ENCODE results near the gene NEK10. TPM values are rescaled to one million over a fixed set of nuclear protein-coding genes. Genes with fewer than 3 reads are reported as not detected.

NEK10 gene
- total RNA-seq, 1 experiment from 2014 or later: 1.2 TPM

DNA sequence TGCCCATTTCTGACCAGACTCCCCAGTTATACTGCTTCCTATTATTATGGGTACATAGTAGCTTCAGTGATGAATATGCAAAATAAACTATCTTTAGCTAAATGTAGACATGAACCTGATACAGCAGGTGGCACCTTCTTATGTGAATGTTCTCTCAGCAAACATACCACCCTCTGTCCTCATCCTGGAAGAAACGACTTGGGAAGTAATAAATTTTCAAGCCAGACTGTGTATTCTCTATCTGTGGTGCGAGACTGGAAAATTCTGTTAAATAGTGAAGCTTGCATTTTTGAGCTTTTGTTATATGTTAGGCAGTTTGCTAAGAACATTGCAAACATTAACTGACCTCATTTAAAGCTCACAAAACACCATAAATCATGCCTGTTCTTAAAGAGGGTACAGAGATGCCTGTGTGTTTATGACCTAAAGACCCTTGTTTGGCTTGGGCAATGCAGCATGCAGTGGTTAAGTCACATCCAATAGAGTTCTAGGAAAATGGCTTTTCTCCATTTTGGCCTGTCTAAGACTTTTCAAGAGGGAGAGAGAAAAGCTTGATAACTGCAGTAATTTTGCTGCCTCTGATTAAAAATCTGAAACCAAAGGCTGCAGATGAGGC lies 287.1 kb downstream of the NEK10 start:
- ChIA-PET RAD21 (ENCODE audit: low non-redundant PET in 1 of 2, low total read pairs in 2 of 2, uncharacterized antibody in 2 of 2, unreplicated experiment in 2 of 2) (no interaction called here), CTCF (no interaction called here), POLR2A (no interaction called here)
- Histone ChIP-seq H3K9me2 (ENCODE audit: insufficient read depth) (no peaks in the 10 kb centered on the region), H3K27me3 (ENCODE audit: insufficient read depth, low read length) (peaks cover 8% of the 10 kb centered on the region; the same call in 1 of the 2 replicates), H3K4me1 (ENCODE audit: control insufficient read depth in 1 of 2, insufficient read depth in 2 of 2, low read length in 2 of 2) (no peaks in the 10 kb centered on the region), H3K4me2 (ENCODE audit: low read length) (no peak overlapping the region), H3K9me3 (ENCODE audit: control insufficient read depth in 1 of 2, insufficient read depth in 1 of 2, low read depth in 1 of 2, low read length in 2 of 2) (no peaks in the 10 kb centered on the region), H4K20me1 (ENCODE audit: insufficient read depth) (no peaks in the 10 kb centered on the region), H3K9ac (ENCODE audit: low read length) (no peak overlapping the region), H3K27ac (ENCODE audit: low read depth, low read length) (no peak overlapping the region), H2AFZ (ENCODE audit: low read depth, low read length, poor library complexity, severe bottlenecking) (no peak overlapping the region), H3K36me3 (ENCODE audit: control insufficient read depth in 1 of 2, insufficient read depth in 2 of 2, low read length in 2 of 2) (no peaks in the 10 kb centered on the region), H3K79me2 (ENCODE audit: insufficient read depth, low read length) (no peaks in the 10 kb centered on the region), H3K4me3 (replicated peaks in 1 of 2; ENCODE audit: low read depth in 1 of 2, low read length in 2 of 2) (no peak overlapping the region)
- DNase-seq (ENCODE audit: low read depth, low spot score): no peak
- no TSS peak for BruUV-seq (replicated peaks)
- TF ChIP-seq ZFX (IDR thresholded peaks at IDR 0.05) (no peak), FOSL1 (IDR thresholded peaks at IDR 0.05; ENCODE audit: low read depth) (no peak), SP1 (IDR thresholded peaks at IDR 0.05; ENCODE audit: low read depth) (no peak), JUND (IDR thresholded peaks at IDR 0.05) (no peak), MAX (IDR thresholded peaks at IDR 0.05) (no peak), REST (IDR thresholded peaks at IDR 0.05; ENCODE audit: low read depth) (no peak), POLR2AphosphoS5 (IDR thresholded peaks at IDR 0.05; ENCODE audit: low read depth, low read length) (no peak)
- TF ChIP-seq, protein P1, sequence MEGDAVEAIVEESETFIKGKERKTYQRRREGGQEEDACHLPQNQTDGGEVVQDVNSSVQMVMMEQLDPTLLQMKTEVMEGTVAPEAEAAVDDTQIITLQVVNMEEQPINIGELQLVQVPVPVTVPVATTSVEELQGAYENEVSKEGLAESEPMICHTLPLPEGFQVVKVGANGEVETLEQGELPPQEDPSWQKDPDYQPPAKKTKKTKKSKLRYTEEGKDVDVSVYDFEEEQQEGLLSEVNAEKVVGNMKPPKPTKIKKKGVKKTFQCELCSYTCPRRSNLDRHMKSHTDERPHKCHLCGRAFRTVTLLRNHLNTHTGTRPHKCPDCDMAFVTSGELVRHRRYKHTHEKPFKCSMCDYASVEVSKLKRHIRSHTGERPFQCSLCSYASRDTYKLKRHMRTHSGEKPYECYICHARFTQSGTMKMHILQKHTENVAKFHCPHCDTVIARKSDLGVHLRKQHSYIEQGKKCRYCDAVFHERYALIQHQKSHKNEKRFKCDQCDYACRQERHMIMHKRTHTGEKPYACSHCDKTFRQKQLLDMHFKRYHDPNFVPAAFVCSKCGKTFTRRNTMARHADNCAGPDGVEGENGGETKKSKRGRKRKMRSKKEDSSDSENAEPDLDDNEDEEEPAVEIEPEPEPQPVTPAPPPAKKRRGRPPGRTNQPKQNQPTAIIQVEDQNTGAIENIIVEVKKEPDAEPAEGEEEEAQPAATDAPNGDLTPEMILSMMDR (IDR thresholded peaks at IDR 0.05 in 2 of 3, conservative IDR thresholded peaks at IDR 0.05 in 1 of 3; ENCODE audit: borderline replicate concordance in 1 of 3, insufficient read depth in 1 of 3, low read depth in 2 of 3, low read length in 2 of 3): no peak
- TF ChIP-seq, protein P2, sequence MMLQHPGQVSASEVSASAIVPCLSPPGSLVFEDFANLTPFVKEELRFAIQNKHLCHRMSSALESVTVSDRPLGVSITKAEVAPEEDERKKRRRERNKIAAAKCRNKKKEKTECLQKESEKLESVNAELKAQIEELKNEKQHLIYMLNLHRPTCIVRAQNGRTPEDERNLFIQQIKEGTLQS (IDR thresholded peaks at IDR 0.05): no peak
- intact Hi-C loops (cut with micrococcal nuclease): no loop called here
- ATAC-seq: no peak
